Tibial nerve (tissue), 4 donors: Measurements from ENCODE around the gene NRN1L.

Experiments
- CTCF ChIP-seq, 5 experiments: fragments of 200-600 bp in 3 of 5; fragments of 450-650 bp in 2 of 5; sonication (generic) in 3 of 5; IDR thresholded peaks; one replicate each; pipeline ENCODE4 v1.5.1; 2016 to 2019; ENCODE audit warnings: antibody characterized with exemption in 5 of 5, mild to moderate bottlenecking in 3 of 5, moderate library complexity in 2 of 5
- EP300 ChIP-seq, 2 donors: sonication (generic); formaldehyde crosslinking; IDR thresholded peaks; one replicate each; pipeline ENCODE4 v1.6.1; 2017; ENCODE audit warnings: antibody characterized with exemption in 2 of 2, mild to moderate bottlenecking in 1 of 2

DNA sequence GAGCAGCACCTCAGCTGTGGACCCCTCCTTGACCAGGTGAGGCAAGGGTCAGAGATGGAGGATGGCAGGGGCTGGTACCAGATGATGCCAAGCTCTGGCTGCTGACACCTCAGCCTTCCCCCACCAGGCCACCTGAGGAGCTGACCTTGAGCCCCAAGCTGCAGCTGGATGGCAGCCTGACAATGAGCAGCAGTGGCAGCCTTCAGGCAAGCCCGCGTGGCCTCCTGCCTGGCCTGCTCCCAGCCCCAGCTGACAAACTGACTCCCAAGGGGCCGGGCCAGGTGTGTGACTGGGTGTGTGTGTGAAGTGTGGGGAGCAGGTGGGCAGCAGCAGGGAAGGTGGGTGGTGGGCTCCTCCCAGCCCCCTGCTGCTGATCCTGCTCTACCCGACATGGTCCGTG is 4.7 kb upstream of the NRN1L start:
- TF ChIP-seq CTCF (IDR thresholded peaks at IDR 0.05), result no peak
- no peak for TF ChIP-seq EP300 (IDR thresholded peaks at IDR 0.05)
